ENCODE data around the gene NCKAP5L. TPM values are rescaled to one million over a fixed set of nuclear protein-coding genes. Genes with fewer than 3 reads are reported as not detected.

Gene NCKAP5L
- total and polyA plus RNA-seq, 8 donors = 4.1 to 18.3 (median 7.2) TPM

DNA sequence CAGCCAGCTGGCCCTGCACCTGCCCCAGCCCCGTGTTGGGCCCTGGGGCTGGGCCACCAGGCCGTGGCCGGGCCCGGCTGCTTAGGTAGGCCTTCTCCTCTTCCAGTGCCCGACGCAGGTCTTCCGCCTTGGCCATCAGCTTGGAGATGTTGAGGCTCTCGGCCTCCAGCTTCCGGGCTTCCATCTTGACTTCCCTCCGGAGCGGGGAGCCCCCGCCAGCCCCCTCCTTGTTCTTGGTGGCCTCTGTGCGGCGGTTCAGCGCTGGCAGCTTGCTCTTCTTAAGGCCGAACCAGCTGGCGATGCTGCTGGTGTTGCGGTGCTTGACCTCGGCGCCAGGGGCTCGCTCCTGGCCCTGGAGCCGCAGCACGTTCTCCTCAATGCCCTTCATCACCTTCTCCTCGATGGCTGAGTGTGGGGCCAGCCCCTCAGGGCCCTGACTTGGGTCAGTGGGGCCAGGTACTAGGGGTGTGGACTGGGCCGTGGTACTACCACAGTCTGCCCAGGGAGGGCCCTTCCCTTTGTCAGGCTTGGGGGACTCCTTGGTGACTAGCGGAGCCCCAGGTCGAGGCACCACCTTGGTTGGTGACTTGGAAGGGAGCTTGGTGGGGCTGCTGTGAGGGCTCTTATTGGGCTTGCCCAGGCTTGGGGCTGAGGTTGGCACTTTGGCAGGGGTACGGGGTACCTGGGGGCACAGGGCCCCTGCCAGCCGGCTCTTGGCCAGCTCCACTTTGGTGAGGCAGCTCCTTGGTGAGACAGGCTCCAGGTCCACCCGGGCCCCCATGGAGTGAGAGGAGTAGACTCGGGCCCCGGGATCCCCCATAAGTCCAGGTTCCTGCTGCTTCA lies 33.2 kb downstream of the NCKAP5L start:
- H3K4me3 ChIP-seq = no peak overlapping the region
- FAIRE-seq (no peak), ATAC-seq (peak in 1 of 4 donors; percentile 9), DNase-seq (peak in 1 of 6 donors; percentile 60)
- TF ChIP-seq, protein P1, sequence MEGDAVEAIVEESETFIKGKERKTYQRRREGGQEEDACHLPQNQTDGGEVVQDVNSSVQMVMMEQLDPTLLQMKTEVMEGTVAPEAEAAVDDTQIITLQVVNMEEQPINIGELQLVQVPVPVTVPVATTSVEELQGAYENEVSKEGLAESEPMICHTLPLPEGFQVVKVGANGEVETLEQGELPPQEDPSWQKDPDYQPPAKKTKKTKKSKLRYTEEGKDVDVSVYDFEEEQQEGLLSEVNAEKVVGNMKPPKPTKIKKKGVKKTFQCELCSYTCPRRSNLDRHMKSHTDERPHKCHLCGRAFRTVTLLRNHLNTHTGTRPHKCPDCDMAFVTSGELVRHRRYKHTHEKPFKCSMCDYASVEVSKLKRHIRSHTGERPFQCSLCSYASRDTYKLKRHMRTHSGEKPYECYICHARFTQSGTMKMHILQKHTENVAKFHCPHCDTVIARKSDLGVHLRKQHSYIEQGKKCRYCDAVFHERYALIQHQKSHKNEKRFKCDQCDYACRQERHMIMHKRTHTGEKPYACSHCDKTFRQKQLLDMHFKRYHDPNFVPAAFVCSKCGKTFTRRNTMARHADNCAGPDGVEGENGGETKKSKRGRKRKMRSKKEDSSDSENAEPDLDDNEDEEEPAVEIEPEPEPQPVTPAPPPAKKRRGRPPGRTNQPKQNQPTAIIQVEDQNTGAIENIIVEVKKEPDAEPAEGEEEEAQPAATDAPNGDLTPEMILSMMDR (IDR thresholded peaks at IDR 0.05) = no peak
- intact Hi-C loops (cut with DNase I) = no loop called here
- H3K4me1 ChIP-seq = no peaks in the 10 kb centered on the region
- no peaks in the 10 kb centered on the region for H3K9me3 ChIP-seq
- H3K36me3 ChIP-seq = no peaks in the 10 kb centered on the region
- no peak overlapping the region for H3K27ac ChIP-seq
- 90 to 93% methylated on average over 31 to 32 of the region's 32 CpGs for WGBS, 2 donors
- no peaks in the 10 kb centered on the region for H3K27me3 ChIP-seq

DNA sequence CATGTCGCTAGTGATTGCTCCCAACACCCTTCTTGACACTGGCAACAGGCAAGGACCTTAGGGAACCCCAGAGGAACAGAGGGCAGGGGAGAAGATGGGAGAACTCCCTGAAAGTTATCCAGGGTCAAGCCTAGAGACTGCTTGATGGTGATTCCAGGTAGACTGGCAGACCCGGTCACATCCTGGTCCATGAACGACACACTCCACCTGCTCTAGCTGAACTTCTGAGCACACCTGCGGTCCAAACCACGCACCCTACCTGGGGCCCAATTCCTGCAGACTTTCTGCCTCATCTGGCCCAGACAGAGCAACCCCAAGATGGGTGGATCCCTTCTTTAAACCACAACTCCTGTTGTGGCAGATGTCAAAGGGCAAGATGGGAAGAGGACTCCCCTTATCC lies 34.2 kb downstream of the NCKAP5L start:
- Histone ChIP-seq H3K4me1 (no peaks in the 10 kb centered on the region), H3K27ac (no peak overlapping the region), H3K27me3 (no peaks in the 10 kb centered on the region), H3K9me3 (no peaks in the 10 kb centered on the region), H3K4me3 (no peak overlapping the region), H3K36me3 (no peaks in the 10 kb centered on the region)
- TF ChIP-seq, protein P1 (IDR thresholded peaks at IDR 0.05) = no peak
- FAIRE-seq (no peak), DNase-seq (no peak), ATAC-seq (no peak)
- 93 to 97% methylated on average over 5 of the region's 5 CpGs for WGBS, 2 donors
- intact Hi-C loops (cut with DNase I) = no loop called here

DNA sequence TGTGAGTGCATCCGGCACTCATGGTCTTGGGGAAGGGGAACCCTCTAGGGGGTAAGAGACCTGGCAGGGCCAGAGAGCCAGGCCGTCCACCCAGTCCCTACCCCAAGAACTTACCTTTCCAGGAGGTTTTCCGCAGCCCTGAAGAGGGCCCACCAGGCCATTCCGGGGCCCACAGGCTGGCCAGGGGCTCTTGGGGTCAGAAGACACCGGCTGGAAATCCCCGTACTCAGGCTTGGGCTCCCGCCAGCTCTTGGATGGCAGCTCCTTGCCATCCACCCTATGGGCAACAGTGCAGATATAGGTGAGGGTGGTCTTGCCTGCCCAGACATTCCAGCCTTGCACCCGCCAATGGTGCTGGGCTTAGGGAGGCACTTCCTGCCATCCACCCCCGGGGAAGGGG lies 34.6 kb downstream of the NCKAP5L start:
- Histone ChIP-seq H3K27me3 (no peaks in the 10 kb centered on the region), H3K36me3 (no peaks in the 10 kb centered on the region), H3K27ac (no peak overlapping the region), H3K4me3 (no peak overlapping the region), H3K9me3 (no peaks in the 10 kb centered on the region), H3K4me1 (no peaks in the 10 kb centered on the region)
- ATAC-seq = no peak
- no peak for FAIRE-seq
- WGBS, 2 donors = 87 to 89% methylated on average over 9 of the region's 9 CpGs
- DNase-seq = no peak
- TF ChIP-seq, protein P1 (IDR thresholded peaks at IDR 0.05) = no peak
- intact Hi-C loops (cut with DNase I) = no loop called here

DNA sequence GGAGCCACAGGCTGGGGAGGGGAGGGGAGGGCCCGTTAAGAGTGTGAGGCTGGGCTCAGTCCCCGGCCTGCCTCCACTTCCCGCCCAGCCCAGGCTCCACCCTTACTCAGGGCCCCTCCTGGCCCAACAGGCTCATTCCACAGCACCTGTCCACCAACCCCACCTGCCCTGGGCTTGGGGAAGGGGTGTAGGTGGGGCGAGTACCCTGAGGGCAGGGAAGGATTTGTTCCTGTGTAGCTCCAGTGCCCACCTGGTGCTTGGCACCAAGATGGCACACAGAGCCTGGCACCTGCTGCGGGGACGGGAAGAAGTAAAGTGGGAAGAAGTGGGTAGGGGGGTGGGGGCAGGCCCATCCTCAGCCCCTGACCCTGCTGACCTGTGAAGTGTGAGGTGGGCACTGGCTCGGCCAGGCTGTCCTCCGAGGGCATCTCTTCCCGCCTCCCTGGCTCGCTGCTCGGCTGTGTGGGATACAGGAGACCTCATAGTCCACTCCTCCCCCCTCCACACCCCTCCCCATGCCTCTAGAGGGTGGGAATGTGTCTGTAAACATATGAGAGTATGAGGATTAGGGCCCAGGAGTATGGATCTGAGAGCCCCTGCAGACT lies 35.1 kb downstream of the NCKAP5L start:
- H3K4me3 ChIP-seq = no peak overlapping the region
- TF ChIP-seq, protein P1 (IDR thresholded peaks at IDR 0.05) = no peak
- no peaks in the 10 kb centered on the region for H3K4me1 ChIP-seq
- no peaks in the 10 kb centered on the region for H3K36me3 ChIP-seq
- H3K9me3 ChIP-seq = no peaks in the 10 kb centered on the region
- no peak overlapping the region for H3K27ac ChIP-seq
- ATAC-seq = no peak
- H3K27me3 ChIP-seq = no peaks in the 10 kb centered on the region
- intact Hi-C loops (cut with DNase I) = no loop called here
- peak in 1 of 6 donors; percentile 54 for DNase-seq
- no peak for FAIRE-seq
- WGBS, 2 donors = 87 to 92% methylated on average over 11 of the region's 11 CpGs
